Liver (tissue), 3 donors: Measurements from ENCODE around the gene BPIFB4.

Source experiments
- FOXA1 ChIP-seq: IDR thresholded peaks from 2 replicates; pipeline ENCODE4 v1.6.1; 2016; ENCODE audit warnings: antibody characterized with exemption
- GABPA ChIP-seq, 2 donors: IDR thresholded peaks in 1 of 2; conservative IDR thresholded peaks in 1 of 2; 2 replicates each; pipeline ENCODE4 v1.6.1; 2016; ENCODE audit warnings: antibody characterized with exemption in 2 of 2, mild to moderate bottlenecking in 1 of 2, moderate library complexity in 1 of 2
- RXRA ChIP-seq, 2 donors: IDR thresholded peaks; 2 replicates each; pipeline ENCODE4 v1.6.1; 2017 to 2018; ENCODE audit warnings: antibody characterized with exemption in 2 of 2, mild to moderate bottlenecking in 1 of 2
- TF ChIP-seq, protein P1 (sequence below): fragments of 150-350 bp; IDR thresholded peaks from 2 replicates; pipeline ENCODE4 v1.5.1; 2017; ENCODE audit warnings: improper control_type of control experiment, low read depth, low read length; ENCODE audit not compliant: missing input control
- TF ChIP-seq, protein P2 (sequence below): IDR thresholded peaks from 2 replicates; pipeline ENCODE4 v1.6.1; 2016; ENCODE audit warnings: antibody characterized with exemption, mild to moderate bottlenecking
- TF ChIP-seq, protein P3 (sequence below): IDR thresholded peaks from 2 replicates; pipeline ENCODE4 v1.6.1; 2016; ENCODE audit warnings: antibody characterized with exemption
- TF ChIP-seq, protein P4 (sequence below): IDR thresholded peaks from 2 replicates; pipeline ENCODE4 v1.6.1; 2016; ENCODE audit warnings: antibody characterized with exemption
- donor health status: healthy.
- donor health status: healthy.

DNA sequence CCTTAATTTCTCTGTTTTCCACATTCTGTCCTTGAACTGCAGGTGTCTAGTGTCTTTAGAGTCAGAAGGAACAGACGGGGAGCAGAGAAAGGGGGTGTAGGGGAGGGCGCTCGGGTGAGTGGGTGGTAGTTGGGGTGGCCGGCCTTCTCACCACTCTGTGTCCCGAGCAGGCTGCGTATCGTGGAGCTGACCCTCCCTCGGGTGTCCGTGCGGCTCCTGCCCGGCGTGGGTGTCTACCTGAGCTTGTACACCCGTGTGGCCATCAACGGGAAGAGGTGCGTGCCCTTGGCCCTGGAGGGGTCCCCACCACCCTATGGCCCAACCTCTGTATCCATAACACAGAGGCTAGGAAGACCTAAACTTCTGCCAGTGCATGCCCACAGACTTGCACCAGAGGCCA lies 5.3 kb downstream of the BPIFB4 start:
- TF ChIP-seq, protein P1, sequence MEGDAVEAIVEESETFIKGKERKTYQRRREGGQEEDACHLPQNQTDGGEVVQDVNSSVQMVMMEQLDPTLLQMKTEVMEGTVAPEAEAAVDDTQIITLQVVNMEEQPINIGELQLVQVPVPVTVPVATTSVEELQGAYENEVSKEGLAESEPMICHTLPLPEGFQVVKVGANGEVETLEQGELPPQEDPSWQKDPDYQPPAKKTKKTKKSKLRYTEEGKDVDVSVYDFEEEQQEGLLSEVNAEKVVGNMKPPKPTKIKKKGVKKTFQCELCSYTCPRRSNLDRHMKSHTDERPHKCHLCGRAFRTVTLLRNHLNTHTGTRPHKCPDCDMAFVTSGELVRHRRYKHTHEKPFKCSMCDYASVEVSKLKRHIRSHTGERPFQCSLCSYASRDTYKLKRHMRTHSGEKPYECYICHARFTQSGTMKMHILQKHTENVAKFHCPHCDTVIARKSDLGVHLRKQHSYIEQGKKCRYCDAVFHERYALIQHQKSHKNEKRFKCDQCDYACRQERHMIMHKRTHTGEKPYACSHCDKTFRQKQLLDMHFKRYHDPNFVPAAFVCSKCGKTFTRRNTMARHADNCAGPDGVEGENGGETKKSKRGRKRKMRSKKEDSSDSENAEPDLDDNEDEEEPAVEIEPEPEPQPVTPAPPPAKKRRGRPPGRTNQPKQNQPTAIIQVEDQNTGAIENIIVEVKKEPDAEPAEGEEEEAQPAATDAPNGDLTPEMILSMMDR: no peak
- TF ChIP-seq GABPA (IDR thresholded peaks at IDR 0.05 in 1 of 2, conservative IDR thresholded peaks at IDR 0.05 in 1 of 2) (no peak), RXRA (IDR thresholded peaks at IDR 0.05) (no peak), FOXA1 (no peak)
- TF ChIP-seq, protein P2, sequence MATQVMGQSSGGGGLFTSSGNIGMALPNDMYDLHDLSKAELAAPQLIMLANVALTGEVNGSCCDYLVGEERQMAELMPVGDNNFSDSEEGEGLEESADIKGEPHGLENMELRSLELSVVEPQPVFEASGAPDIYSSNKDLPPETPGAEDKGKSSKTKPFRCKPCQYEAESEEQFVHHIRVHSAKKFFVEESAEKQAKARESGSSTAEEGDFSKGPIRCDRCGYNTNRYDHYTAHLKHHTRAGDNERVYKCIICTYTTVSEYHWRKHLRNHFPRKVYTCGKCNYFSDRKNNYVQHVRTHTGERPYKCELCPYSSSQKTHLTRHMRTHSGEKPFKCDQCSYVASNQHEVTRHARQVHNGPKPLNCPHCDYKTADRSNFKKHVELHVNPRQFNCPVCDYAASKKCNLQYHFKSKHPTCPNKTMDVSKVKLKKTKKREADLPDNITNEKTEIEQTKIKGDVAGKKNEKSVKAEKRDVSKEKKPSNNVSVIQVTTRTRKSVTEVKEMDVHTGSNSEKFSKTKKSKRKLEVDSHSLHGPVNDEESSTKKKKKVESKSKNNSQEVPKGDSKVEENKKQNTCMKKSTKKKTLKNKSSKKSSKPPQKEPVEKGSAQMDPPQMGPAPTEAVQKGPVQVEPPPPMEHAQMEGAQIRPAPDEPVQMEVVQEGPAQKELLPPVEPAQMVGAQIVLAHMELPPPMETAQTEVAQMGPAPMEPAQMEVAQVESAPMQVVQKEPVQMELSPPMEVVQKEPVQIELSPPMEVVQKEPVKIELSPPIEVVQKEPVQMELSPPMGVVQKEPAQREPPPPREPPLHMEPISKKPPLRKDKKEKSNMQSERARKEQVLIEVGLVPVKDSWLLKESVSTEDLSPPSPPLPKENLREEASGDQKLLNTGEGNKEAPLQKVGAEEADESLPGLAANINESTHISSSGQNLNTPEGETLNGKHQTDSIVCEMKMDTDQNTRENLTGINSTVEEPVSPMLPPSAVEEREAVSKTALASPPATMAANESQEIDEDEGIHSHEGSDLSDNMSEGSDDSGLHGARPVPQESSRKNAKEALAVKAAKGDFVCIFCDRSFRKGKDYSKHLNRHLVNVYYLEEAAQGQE: no peak
- TF ChIP-seq, protein P3, sequence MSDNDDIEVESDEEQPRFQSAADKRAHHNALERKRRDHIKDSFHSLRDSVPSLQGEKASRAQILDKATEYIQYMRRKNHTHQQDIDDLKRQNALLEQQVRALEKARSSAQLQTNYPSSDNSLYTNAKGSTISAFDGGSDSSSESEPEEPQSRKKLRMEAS: no peak
- TF ChIP-seq, protein P4, sequence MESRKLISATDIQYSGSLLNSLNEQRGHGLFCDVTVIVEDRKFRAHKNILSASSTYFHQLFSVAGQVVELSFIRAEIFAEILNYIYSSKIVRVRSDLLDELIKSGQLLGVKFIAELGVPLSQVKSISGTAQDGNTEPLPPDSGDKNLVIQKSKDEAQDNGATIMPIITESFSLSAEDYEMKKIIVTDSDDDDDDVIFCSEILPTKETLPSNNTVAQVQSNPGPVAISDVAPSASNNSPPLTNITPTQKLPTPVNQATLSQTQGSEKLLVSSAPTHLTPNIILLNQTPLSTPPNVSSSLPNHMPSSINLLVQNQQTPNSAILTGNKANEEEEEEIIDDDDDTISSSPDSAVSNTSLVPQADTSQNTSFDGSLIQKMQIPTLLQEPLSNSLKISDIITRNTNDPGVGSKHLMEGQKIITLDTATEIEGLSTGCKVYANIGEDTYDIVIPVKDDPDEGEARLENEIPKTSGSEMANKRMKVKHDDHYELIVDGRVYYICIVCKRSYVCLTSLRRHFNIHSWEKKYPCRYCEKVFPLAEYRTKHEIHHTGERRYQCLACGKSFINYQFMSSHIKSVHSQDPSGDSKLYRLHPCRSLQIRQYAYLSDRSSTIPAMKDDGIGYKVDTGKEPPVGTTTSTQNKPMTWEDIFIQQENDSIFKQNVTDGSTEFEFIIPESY: no peak
